ENCODE data around the gene NFKBIA. TPM values are rescaled to one million over a fixed set of nuclear protein-coding genes. Genes with fewer than 3 reads are reported as not detected.

The NFKBIA gene
- total RNA-seq, 4 donors from 2014 or later: 238 to 708 (median 364) TPM

GRCh38 chr14:35401422-35402265 lies 2.9 kb downstream of the NFKBIA start:
- no peak for TF ChIP-seq CTCF (IDR thresholded peaks at IDR 0.05; ENCODE audit: low read depth)

DNA sequence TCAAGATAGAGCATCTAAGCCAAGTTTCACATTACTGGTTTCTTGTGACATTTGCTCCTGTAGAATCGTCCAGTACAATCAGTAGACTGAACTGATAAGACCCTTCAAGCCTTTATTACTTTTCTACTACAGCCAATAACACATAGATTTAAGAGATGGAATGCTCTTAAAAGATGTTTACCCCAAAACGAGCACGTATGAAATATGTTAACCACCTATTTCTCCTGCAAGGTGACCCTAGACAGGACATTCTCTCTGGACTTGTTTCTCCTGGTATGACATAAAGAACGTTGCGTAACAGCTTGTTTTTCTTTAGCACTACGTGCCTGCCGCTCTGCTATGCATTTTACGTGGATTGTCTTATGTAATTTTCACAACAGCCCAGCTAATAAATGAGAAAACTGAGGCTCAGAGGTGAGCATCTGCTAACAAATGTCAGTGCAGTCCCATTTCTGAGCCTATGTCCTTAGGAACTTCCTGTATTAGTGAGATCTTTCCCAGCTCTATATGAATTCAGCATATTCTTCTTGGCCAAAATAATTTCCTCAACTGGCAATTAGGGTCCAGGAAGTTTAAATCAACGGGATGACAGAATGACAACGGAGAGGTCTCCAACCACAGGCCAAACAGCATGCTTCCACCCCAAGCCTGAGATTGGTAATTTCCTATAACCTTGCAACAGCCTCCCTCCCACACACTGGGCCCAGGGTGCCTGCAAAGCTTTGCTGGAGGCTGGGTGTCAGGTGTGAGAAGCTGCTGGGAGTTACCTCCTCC lies 3.7 kb downstream of the NFKBIA start:
- TF ChIP-seq CTCF (IDR thresholded peaks at IDR 0.05; ENCODE audit: low read depth): no peak

- no peak for TF ChIP-seq CTCF (IDR thresholded peaks at IDR 0.05; ENCODE audit: low read depth)
Observed at GRCh38 chr14:35399083-35399937, 5.2 kb downstream of the NFKBIA start.

DNA sequence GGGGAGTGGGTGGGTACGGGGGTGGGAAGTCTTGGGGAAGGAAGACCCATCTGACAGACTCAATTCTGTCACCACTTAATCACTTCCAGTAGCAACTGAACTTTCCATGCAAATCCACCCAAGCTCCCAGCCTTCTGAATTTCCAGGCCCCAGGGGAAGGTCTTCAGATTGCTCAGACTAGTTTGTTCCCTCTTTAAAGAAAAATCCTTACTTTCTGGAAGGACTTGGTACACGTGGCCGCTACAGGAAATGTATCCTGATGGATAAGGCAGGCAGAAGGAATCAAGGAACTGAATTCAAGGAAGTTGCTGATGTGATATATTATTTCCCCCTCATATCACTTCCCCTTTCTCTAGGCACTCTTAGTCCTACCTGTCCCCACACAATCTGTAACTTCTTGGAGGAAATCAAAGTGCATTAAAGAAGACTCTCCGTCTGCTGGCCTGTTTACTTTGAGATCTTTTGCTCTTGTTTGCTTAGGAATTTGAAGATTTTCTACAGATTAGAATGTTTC lies 6.4 kb downstream of the NFKBIA start:
- no peak for TF ChIP-seq CTCF (IDR thresholded peaks at IDR 0.05; ENCODE audit: low read depth)

DNA sequence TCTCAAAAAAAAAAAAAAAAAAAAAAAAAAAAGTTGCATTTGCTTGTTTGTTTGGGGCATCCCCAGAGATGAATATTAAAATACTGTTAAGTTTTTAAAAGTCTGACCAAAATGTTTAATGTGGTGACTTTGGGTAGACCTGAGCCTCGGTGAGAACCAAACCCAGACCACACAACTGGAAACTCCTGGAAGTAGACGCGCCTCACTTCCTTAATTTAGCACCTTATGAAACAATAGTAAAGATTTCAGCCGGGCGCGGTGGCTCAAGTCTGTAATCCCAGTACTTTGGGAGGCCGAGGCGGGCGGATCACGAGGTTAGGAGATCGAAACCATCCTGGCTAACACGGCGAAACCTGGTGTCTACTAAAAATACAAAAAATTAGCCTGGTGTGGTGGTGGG lies 9.3 kb downstream of the NFKBIA start:
- no peak for TF ChIP-seq CTCF (IDR thresholded peaks at IDR 0.05; ENCODE audit: low read depth)

GRCh38 chr14:35394326-35395013 lies 10.1 kb downstream of the NFKBIA start:
- TF ChIP-seq CTCF (IDR thresholded peaks at IDR 0.05; ENCODE audit: low read depth): no peak

Data from subcutaneous adipose tissue (tissue), 4 donors.